ENCODE data around the gene CST3.
"Not testable (repeated sequence)": the region's sequence is repeated elsewhere in the genome, so short reads cannot be mapped to it uniquely, and the experiment has no call there.

CST3 gene

DNA sequence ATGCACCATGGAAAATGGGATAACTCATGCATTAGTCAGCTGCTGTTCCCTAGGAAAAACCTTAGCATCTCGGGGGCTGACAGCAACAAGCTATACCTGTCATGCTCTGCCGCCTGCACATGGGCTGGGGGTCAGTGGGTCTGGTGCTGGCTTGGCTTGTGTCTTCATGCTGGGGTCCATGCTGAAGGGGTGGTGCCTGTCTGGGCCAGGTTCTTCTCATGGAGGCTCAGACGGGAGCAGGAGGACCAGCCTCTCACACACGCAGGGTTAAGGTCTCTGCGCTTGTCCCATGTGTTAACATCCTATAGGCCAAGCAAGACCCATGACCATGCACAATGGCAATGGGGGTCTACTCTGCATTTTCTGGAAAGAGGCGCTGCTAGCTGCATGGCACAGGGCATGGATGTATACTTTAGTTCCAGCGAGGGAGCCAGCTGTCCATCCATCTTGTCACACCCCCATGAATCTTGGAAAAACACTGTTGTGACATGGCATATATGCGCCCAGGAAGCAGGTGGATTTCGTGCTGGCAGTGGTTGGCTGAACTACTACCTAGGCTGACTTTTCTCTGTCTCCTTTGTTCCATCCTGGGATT lies 24.6 kb upstream of the CST3 start:
- DNase-seq (ENCODE audit: low read depth in 2 of 2, low spot score in 1 of 2) = no peak

DNA sequence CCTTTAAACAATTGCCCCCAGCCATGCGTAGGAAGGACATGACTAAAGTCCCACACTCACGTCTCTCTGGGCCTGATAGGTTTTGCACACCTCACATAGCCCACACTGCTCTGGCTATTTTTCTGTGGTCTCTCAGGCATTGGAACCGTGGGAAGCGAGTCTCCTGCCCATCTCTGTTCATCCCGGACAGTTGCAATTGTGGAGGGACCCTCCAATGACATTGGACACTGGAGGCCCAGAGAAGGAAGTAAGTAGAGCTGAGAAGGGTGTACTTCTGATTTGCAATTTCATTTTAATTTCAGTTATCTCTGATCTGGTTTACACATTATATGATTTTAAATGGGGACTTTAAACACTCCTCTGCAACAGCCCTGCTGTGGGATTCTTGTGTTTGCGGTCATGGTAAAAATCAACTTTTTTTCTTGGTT lies 23.3 kb upstream of the CST3 start:
- no peak for DNase-seq (ENCODE audit: low read depth in 2 of 2, low spot score in 1 of 2)

DNA sequence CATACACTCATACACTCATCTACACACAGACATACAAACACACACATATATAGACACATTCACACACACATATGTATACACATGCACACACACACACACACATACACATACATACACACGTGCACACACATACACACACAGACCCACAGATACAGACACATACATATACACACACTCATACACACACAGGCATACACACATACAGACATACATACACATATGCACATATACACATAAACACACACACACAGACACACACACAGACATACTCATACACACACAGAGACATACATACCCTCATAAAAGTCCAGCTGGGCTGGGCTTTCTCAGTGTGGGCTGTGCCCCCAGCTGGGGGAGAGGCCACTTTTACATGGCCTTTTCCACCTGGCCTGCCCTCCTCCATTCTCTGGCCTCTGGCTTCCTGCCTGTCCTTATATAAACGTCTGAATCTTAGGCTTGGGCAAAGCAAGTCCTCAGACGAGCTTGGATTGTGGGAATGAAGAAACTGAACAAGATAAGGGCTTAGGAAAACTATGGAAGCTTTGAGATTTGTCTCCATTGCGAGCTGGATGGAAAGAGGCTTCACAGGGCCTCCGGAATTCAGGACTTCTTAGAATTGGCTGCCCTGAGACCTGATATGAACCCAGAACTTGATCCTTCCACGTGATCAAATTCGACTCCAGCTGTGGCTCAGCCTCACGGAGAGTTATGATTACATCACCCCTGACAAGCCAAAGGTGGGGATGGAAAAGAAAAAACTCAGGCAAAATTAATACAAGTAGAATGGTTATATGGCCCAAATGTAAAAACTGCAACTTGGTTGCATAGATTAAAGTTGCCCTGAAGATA lies 22.5 kb upstream of the CST3 start:
- no peak for DNase-seq (ENCODE audit: low read depth in 2 of 2, low spot score in 1 of 2)

GRCh38 chr20:23659610-23659988 lies 21.8 kb upstream of the CST3 start:
- not testable (repeated sequence) for DNase-seq (ENCODE audit: low read depth in 2 of 2, low spot score in 1 of 2)

DNA sequence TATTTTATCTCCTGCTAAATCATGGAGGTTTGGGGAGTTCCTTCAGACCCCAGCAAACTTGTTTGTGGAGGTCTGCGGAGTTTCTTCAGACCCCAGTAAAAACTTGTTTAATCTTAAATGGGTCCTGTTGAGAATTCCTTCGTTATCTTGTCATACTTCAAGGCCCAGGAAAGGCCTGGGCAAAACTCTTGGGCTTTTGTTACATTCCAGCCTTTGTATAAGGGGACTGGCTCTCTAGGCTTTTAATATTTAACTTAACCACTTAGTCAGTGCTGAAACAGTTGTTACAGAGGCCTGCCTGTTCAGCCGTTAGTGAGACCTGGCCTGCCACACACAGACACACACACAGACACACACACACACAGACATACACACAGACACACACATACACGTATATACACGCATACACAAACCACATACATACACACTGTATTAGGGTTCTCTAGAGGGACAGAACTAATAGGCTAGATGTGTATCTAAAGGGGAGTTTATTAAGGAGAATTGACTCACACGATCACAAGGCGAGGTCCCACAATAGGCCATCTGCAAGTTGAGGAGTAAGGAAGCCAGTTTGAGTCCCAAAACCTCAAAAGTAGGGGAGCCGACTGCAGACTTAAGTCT lies 21.3 kb upstream of the CST3 start:
- no peak for DNase-seq (ENCODE audit: low read depth in 2 of 2, low spot score in 1 of 2)

DNA sequence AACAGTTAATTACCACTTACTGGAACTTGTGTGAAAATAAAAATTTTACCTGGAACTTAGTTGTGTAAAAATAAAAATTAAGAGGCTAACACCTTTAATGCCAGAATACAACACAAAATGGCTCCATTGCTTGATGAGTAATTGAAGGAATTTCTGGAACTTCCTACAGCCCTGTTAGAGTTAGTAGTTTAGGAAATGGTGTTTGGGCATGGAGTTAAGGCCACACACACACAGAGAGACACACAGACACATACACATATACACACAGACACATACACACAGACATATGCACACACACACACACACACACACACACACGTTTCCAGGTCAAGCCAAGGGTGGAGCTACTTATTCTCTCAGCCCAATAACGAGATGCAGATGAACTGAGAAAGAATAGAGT lies 20.6 kb upstream of the CST3 start:
- DNase-seq (ENCODE audit: low read depth in 2 of 2, low spot score in 1 of 2) = no peak

DNA sequence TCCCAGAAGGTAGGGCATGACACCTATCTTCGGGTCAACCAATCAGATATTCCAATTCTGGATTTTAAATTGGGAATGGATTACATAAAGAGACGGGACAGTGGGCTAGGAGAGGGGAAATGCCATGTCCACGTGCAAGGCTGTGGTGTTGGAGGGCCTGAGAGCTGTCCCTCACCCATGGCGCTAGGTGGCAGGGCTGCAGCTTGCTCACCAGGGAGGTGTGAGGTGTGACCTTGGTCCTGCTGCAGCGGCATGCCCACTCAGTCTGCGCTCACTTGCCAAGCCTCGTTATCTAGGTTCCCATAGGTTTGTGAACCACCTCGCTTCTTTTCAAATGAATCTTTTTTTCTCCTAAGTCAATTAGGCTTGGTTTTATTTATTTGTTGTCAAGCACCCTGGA lies 19.4 kb upstream of the CST3 start:
- no peak for DNase-seq (ENCODE audit: low read depth in 2 of 2, low spot score in 1 of 2)

DNA sequence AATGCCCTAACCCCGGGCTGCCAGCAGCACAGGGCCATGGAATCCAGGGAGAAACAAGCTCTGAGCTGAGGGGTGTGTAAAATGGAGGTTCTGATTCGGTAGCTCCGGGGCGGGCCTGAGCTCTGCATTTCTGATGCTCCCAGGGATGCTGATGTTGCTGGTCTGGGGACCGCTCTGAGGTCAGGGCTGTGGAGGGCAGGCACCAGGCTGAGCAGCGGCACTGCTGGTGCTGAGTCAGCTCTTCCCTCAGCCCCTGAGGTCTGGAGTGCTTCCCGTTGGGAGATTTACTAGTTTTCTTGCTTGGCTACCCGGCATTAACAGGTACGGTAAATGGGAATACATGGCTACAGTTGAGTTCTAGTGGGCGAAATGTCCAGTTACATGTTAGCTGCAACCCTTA lies 18.6 kb upstream of the CST3 start:
- DNase-seq (ENCODE audit: low read depth in 2 of 2, low spot score in 1 of 2) = no peak

- DNase-seq (ENCODE audit: low read depth in 2 of 2, low spot score in 1 of 2) = no peak
Observed at GRCh38 chr20:23655491-23656211, 17.9 kb upstream of the CST3 start.

DNA sequence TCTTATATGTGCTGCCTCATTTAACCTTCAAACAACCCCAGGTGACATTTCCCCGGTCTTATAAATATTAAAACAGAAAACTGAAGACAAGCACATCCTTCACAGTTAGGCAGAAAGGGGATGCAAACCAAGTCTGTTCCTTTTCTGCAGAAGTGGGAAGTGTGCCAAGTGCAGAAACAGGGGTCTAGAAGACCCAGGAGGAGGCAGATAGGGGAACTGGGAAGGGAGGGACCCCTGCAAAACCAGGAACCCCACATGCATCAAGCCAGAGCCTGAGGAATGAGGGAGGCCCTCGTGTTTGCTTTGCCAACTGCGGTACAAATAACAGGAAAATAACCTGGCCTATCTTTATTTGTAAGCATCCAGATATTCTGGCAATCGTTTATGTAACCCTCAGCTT lies 17.0 kb upstream of the CST3 start:
- DNase-seq (ENCODE audit: low read depth in 2 of 2, low spot score in 1 of 2) = no peak

DNA sequence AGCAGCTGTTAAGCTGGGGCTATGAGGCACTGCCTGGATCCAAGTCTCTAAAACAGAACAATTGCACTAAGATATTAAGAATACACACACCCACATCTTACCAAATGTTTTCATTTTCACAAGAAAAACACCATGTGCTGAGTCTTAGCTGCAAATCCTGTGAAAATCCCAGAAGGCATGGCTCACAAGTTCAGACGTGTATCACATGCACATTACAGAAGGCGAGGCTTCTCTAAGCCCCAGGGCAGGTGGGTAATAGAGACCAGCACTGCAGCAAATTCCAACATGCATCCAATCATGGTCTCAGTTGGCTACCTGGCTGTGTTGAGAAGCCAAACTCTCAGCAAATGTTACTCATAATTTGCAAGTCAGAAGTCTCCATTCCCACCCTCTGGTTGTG lies 16.2 kb upstream of the CST3 start:
- no peak for DNase-seq (ENCODE audit: low read depth in 2 of 2, low spot score in 1 of 2)

DNA sequence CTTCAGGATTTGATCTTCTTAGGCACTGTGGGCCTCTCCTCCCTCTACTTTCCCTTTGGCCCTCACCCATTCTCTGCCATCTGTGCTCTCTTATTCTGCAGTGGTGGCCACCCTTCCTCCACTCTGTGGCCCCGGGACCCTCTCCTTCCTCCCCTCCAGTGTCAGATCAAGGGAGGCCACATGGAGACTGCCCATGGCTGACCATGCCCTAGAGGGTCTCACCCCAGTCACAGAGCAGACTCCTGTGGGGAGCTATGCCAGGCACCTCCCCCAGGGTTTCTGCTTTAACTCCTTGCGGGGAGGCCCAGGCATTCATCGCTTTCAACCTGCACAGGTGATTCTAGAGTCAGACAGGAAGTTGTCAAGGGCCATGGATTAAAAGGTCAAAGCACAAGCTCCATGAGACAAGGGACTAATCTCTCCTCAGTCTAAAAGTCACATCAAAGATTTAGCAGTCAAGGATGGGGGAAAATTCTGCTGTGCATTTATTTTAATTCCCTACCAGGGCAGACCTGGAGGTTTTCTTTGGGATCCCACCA lies 15.7 kb upstream of the CST3 start:
- DNase-seq (ENCODE audit: low read depth in 2 of 2, low spot score in 1 of 2) = no peak

- no peak for DNase-seq (ENCODE audit: low read depth in 2 of 2, low spot score in 1 of 2)
Observed at GRCh38 chr20:23652926-23653325, 15.2 kb upstream of the CST3 start.

DNA sequence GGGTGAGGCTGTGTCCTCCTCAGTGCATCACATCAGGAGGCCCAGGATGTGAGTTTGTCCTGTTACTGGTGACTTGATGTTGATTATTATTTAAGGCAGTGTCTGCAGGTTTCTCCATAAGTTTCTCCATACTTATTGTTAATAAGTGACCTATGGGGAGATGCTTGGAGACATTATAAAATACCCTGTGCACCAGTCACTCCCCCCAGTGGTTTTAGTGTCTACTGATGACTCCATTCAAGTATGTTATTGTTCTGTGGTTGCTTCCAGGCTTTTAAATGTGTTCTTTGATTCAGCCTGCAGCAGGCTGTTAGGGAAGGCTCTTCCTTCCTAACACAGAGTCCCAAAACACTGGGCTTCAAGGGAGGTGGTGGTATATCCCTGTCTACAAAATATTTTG lies 14.6 kb upstream of the CST3 start:
- no peak for DNase-seq (ENCODE audit: low read depth in 2 of 2, low spot score in 1 of 2)

GRCh38 chr20:23651117-23651516 lies 13.4 kb upstream of the CST3 start:
- no peak for DNase-seq (ENCODE audit: low read depth in 2 of 2, low spot score in 1 of 2)

DNA sequence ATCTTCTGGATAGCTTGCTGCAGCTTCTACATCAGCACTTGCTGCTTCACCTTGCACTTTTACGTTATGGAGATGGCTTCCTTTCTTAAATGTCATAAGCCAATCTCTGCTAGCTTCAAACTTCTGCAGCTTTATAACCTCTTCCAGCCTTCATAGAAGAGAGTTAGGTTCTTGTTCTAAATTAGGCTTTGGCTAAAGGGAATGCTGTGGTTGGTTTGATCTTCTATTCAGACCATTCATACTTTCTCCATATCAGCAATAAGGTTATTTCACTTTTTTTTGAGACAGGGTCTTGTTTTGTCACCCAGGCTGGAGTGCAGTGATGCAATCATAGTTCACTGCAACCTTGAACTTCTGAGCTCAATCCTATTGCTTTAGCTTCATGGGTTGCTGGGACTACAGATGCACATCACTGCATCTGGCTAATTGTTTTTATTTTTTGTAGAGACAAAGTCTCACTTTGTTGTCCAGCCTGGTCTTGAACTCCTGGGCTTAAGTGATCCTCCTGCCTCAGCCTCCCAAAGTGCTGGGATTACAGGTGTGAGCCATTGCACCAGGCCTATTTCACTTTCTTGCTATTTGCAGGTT lies 12.2 kb upstream of the CST3 start:
- no peak for DNase-seq (ENCODE audit: low read depth in 2 of 2, low spot score in 1 of 2)

- DNase-seq (ENCODE audit: low read depth in 2 of 2, low spot score in 1 of 2) = no peak
Observed at GRCh38 chr20:23649242-23649641, 11.5 kb upstream of the CST3 start.

- DNase-seq (ENCODE audit: low read depth in 2 of 2, low spot score in 1 of 2) = no peak
Observed at GRCh38 chr20:23647346-23647745, 9.6 kb upstream of the CST3 start.

- DNase-seq (ENCODE audit: low read depth in 2 of 2, low spot score in 1 of 2) = no peak
Observed at GRCh38 chr20:23646106-23646873, 8.5 kb upstream of the CST3 start.

DNA sequence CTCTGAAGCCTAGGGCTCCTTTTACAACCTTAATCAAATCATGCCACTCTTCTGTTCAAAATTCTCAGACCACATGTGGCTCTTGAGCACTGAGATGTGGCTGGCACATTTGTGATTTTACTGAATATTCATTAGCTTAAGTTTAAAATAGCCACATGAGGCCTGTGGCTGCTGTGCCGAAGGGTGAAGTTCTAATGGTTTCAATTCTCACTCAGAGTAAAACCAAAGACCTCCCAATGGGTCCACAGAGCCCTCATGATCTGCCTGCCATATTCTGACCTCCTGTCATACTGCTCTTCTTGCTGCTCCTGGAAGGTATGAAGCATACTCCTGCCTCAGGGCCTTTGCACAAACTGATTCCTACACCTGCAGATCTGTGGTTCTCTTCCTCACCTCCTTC lies 7.8 kb upstream of the CST3 start:
- no peak for DNase-seq (ENCODE audit: low read depth in 2 of 2, low spot score in 1 of 2)

All from stimulated activated CD8-positive, alpha-beta memory T cell treated with anti-CD3 and anti-CD28 coated beads, Interleukin-4, amount 100 ng/mL, for 4 hours (primary cell).